Measurements from ENCODE around the gene EZH2. TPM values are rescaled to one million over a fixed set of nuclear protein-coding genes. Genes with fewer than 3 reads are reported as not detected.
A peak's percentile ranks its signal among the peaks of the same experiment; 100 is the strongest.

The EZH2 gene
- total and polyA plus RNA-seq, 11 donors: 0.61 to 5.4 (median 1.3) TPM

DNA sequence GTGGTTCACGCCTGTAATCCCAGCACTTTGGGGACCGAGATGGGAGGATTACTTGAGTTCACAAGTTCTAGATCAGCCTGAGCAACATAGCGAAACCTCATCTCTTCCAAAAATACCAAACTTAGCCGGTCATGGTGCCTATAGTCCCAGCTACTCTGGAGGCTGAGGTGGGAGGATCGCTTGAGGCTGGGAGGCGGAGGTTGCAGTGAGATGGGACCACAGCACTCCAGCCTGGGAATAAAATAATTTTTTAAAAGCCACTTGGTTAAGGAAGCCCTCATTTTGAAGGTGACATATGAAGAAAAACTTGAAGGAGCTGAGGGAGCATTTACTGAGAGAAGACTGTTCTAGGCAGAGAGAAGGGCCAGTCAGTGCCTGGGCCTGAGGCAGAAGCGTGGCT, 4.2 kb upstream of the EZH2 start:
- intact Hi-C loops (cut with DNase I): loop anchor here in 5 of 10 donors (5.0 to 10.0 kb wide), 4 partner anchors 49 to 323 kb away; no protein-coding TSS in a partner anchor
- Histone ChIP-seq H3K36me3 (no peaks in the 10 kb centered on the region), H3K4me3 (no peak overlapping the region), H3K27me3 (peaks cover 0 to 10% (median 0%) of the 10 kb centered on the region in 9 donors), H3K27ac (no peak overlapping the region), H3K9me3 (no peaks in the 10 kb centered on the region), H3K4me1 (peaks cover 0 to 5% (median 3%) of the 10 kb centered on the region in 12 donors)
- 91 to 96% (median 95%) methylated on average over 7 of the region's 7 CpGs for WGBS, 4 donors
- ATAC-seq (no peak), DNase-seq (no peak)
- TF ChIP-seq, protein P1, sequence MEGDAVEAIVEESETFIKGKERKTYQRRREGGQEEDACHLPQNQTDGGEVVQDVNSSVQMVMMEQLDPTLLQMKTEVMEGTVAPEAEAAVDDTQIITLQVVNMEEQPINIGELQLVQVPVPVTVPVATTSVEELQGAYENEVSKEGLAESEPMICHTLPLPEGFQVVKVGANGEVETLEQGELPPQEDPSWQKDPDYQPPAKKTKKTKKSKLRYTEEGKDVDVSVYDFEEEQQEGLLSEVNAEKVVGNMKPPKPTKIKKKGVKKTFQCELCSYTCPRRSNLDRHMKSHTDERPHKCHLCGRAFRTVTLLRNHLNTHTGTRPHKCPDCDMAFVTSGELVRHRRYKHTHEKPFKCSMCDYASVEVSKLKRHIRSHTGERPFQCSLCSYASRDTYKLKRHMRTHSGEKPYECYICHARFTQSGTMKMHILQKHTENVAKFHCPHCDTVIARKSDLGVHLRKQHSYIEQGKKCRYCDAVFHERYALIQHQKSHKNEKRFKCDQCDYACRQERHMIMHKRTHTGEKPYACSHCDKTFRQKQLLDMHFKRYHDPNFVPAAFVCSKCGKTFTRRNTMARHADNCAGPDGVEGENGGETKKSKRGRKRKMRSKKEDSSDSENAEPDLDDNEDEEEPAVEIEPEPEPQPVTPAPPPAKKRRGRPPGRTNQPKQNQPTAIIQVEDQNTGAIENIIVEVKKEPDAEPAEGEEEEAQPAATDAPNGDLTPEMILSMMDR (IDR thresholded peaks at IDR 0.05): no peak

DNA sequence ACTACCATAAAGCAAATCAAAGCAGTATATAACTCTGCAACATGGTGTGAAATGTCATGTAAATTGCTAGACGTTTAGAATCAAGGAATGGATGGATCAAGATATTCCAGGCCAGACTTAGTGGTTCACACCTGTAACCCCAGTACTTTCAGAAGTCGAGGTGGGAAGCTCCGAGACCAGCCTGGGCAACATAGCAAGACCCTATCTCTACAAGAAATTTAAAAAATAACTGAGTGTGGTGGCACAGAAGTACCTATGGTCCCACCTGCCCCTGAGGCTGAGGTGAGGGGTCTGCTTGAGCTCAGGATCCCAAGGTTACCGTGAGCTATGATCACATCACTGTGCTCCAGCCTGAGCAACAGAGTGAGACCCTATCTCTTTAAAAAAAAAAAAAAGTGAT, 2.8 kb upstream of the EZH2 start:
- intact Hi-C loops (cut with DNase I): loop anchor here in 5 of 10 donors (5.0 to 10.0 kb wide), 4 partner anchors 50 to 322 kb away; no protein-coding TSS in a partner anchor

DNA sequence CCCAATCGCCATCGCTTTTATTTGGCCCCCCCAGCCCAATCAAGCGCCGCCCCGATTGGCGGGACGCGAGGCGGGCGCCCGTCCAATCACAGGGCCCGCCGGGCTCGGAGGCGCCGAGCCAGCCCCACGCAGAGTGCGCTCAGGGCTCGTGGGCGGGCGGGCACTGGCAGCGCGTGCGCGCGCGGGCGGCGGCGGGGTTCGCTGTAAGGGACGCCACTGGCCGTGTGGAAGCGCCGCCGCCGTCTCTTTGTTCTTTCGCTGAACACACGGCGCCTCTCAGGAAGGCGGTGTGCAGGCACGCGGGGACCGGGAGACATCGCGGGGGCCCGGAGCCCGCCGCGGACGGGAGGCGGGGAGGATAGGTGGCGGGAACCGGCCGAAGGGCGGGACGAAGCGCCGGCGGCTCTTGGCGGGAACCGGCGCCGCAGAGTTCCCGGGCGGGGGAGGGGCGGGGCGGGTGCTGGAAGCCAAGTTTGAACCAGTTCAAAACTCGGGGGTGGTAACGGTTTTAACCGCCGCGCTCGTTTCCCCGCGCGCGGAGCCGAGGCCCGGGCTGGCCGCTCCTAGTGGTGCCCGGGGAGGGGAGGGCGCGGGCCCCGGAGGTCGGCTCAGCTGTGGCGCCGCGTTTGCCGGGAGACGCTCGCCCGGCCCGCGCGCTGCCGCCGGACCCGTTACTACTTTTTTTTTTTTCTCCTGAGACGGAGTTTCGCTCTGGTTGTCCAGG, 370 bp upstream of the EZH2 start:
- TF ChIP-seq, protein P1 (IDR thresholded peaks at IDR 0.05): no peak
- peak in 1 of 2 donors; percentile 83 for TF ChIP-seq POLR2A (IDR thresholded peaks at IDR 0.05)
- H3K36me3 ChIP-seq: no peaks in the 10 kb centered on the region
- H3K4me1 ChIP-seq: peaks cover 0 to 17% (median 4%) of the 10 kb centered on the region in 12 donors
- peak overlapping the region; percentile 65 to 99 (median 93) for H3K4me3 ChIP-seq
- 0 to 1% (median 0%) methylated on average over 51 to 101 of the region's 101 CpGs for WGBS, 4 donors
- peak overlapping the region; percentile 77 to 98 (median 92) for H3K27ac ChIP-seq
- H3K27me3 ChIP-seq: no peaks in the 10 kb centered on the region
- H3K9me3 ChIP-seq: no peaks in the 10 kb centered on the region
- peak; percentile 98 to 100 (median 99) for ATAC-seq
- intact Hi-C loops (cut with DNase I): loop anchor here in 9 of 10 donors (2.0 to 10.0 kb wide), 10 partner anchors 53 to 320 kb away; partner anchors contain the start of gene CUL1 (in 2 of the 9)
- DNase-seq: peak; percentile 93 to 97 (median 94)

More for the DNA sequence above, 2.8 kb upstream of the EZH2 start:
- ATAC-seq (no peak), DNase-seq (no peak)
- Histone ChIP-seq H3K4me1 (peaks cover 0 to 17% (median 4%) of the 10 kb centered on the region in 12 donors), H3K4me3 (no peak overlapping the region), H3K9me3 (no peaks in the 10 kb centered on the region), H3K27ac (no peak overlapping the region), H3K36me3 (no peaks in the 10 kb centered on the region), H3K27me3 (no peaks in the 10 kb centered on the region)
- 84 to 90% (median 88%) methylated on average over 4 of the region's 4 CpGs for WGBS, 4 donors
- TF ChIP-seq, protein P1 (IDR thresholded peaks at IDR 0.05): no peak
- no peak for TF ChIP-seq POLR2A (IDR thresholded peaks at IDR 0.05)

Data from heart left ventricle (tissue), 16 donors.